ENCODE measurements around the gene RPS14. TPM values are rescaled to one million over a fixed set of nuclear protein-coding genes. Genes with fewer than 3 reads are reported as not detected.

Gene RPS14
- total and polyA plus RNA-seq, 10 of the 15 experiments (the other 5 are each of a cell fraction or from before 2014, with no cell fraction given): 2,295 to 4,047 (median 2,787) TPM

DNA sequence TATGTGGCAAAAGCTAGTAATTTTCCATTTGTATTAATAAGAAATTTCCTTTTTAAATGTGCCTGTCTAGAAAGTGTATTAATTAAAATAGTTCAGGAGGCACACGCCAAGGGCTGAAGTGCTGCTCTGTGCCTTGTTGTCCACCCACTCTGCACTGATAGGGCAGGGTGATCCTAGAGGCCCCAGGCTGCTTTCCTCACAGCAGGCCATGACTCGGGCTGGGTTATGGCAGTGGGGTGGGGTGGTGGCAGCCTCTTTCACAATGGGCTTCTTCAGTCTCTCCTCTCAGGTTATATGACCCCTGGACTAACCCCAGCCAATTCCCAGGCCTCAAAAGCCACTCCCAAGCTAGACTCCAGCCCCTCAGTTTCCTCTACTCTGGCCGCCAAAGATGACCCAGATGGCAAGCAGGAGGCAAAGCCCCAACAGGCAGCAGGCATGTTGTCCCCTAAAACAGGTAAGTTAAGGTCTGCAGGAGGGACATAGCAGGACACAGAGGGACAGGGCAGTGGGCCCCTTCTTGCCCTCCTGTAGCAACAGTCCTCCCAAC, 56.4 kb downstream of the RPS14 start:
- Histone ChIP-seq H3K27ac (ENCODE audit: control insufficient read depth, insufficient read depth) (no peak overlapping the region), H3K4me1 (ENCODE audit: control insufficient read depth, insufficient read depth, low read length) (peaks cover 10% of the 10 kb centered on the region), H3K4me3 (no peak overlapping the region), H2AFZ (ENCODE audit: control insufficient read depth, low read depth, low read length) (no peak overlapping the region), H3K36me3 (ENCODE audit: control insufficient read depth in 2 of 2, insufficient read depth in 2 of 2, low read length in 1 of 2) (peaks cover 43 to 51% of the 10 kb centered on the region in 2 experiments), H3K27me3 (replicated peaks in 1 of 2; ENCODE audit: control insufficient read depth in 2 of 2, insufficient read depth in 2 of 2, low read length in 1 of 2) (no peaks in the 10 kb centered on the region), H3K4me2 (ENCODE audit: control insufficient read depth, insufficient read depth) (no peak overlapping the region), H3K9ac (ENCODE audit: control insufficient read depth, insufficient read depth, low read length) (no peak overlapping the region), H4K20me1 (ENCODE audit: control insufficient read depth, insufficient read depth) (no peaks in the 10 kb centered on the region), H3K79me2 (ENCODE audit: control insufficient read depth, insufficient read depth, low read length) (no peaks in the 10 kb centered on the region), H3K9me3 (replicated peaks; ENCODE audit: control insufficient read depth, insufficient read depth, low read length) (no peaks in the 10 kb centered on the region)
- TF ChIP-seq STAT1 (conservative IDR thresholded peaks at IDR 0.05) (no peak), POLR2AphosphoS5 (IDR thresholded peaks at IDR 0.05; ENCODE audit: low read length) (0 out of 2 replicates have a peak, but pooled peaks have one; percentile 4), BHLHE40 (IDR thresholded peaks at IDR 0.05; ENCODE audit: borderline replicate concordance in 1 of 2, low read depth in 2 of 2, low read length in 1 of 2) (no peak), JUNB (IDR thresholded peaks at IDR 0.05) (no peak), POLR2A (IDR thresholded peaks at IDR 0.05; ENCODE audit: low read depth, low read length) (peak; percentile 65; the same call in 1 of the 2 replicates), SPI1 (IDR thresholded peaks at IDR 0.05; ENCODE audit: borderline replicate concordance, insufficient read depth, low read depth, low read length) (no peak)
- FAIRE-seq (no peak), ATAC-seq (no peak), DNase-seq (ENCODE audit: low read depth, low spot score) (no peak)
- in situ Hi-C loops (cut with MboI): no loop called here
- SMC1A ChIA-PET (ENCODE audit: uncharacterized antibody, unreplicated experiment): interaction anchor here (0.7 to 1.0 kb wide), 2 partner anchors 31 to 43 kb away, joined by 3 read pairs; no protein-coding TSS in a partner anchor
- CTCF ChIA-PET: no interaction called here
- POLR2A ChIA-PET: no interaction called here
- RAD21 ChIA-PET (ENCODE audit: unreplicated experiment): no interaction called here
- 79% methylated on average over 3 of the region's 3 CpGs for WGBS (ENCODE audit: insufficient coverage, insufficient replicate concordance, low lambda C conversion rate, missing lambda C conversion rate)
- intact Hi-C loops (cut with micrococcal nuclease; ENCODE audit: unreplicated experiment): no loop called here
- BruUV-seq (replicated peaks): no TSS peak

DNA sequence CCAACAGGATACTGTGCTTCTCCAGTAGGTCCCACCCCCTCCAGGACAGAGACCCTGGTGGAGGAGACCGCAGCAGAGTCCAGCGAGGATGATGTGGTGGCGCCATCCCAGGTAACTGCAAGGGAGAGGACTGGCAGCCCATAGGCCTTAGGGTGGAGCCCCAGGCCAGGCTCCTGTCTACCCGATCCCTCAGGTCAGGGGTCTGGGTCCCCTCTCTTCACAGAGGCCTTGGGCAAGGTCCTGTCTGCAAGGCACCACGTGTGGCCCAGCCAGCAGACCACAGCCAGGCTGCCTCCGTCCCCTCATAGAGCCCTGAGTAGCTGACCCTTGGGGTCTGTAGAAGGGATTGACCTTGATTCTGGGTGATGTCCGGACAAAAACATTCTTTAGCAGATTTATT, 56.9 kb downstream of the RPS14 start:
- H3K4me3 ChIP-seq: no peak overlapping the region
- H3K4me2 ChIP-seq (ENCODE audit: control insufficient read depth, insufficient read depth): no peak overlapping the region
- H3K9ac ChIP-seq (ENCODE audit: control insufficient read depth, insufficient read depth, low read length): no peak overlapping the region
- H3K27me3 ChIP-seq (replicated peaks in 1 of 2; ENCODE audit: control insufficient read depth in 2 of 2, insufficient read depth in 2 of 2, low read length in 1 of 2): no peaks in the 10 kb centered on the region
- ChIA-PET SMC1A (ENCODE audit: uncharacterized antibody, unreplicated experiment) (interaction anchor here (0.7 to 1.0 kb wide), 2 partner anchors 30 to 44 kb away, joined by 3 read pairs; no protein-coding TSS in a partner anchor), CTCF (no interaction called here), RAD21 (ENCODE audit: unreplicated experiment) (no interaction called here), POLR2A (no interaction called here)
- H3K9me3 ChIP-seq (replicated peaks; ENCODE audit: control insufficient read depth, insufficient read depth, low read length): no peaks in the 10 kb centered on the region
- H2AFZ ChIP-seq (ENCODE audit: control insufficient read depth, low read depth, low read length): no peak overlapping the region
- 98% methylated on average over 6 of the region's 7 CpGs for WGBS (ENCODE audit: insufficient coverage, insufficient replicate concordance, low lambda C conversion rate, missing lambda C conversion rate)
- DNase-seq (ENCODE audit: low read depth, low spot score): no peak
- ATAC-seq: no peak
- FAIRE-seq: no peak
- no peaks in the 10 kb centered on the region for H4K20me1 ChIP-seq (ENCODE audit: control insufficient read depth, insufficient read depth)
- no peaks in the 10 kb centered on the region for H3K79me2 ChIP-seq (ENCODE audit: control insufficient read depth, insufficient read depth, low read length)
- in situ Hi-C loops (cut with MboI) (no loop called here), intact Hi-C loops (cut with micrococcal nuclease; ENCODE audit: unreplicated experiment) (no loop called here)
- H3K36me3 ChIP-seq (ENCODE audit: control insufficient read depth in 2 of 2, insufficient read depth in 2 of 2, low read length in 1 of 2): peaks cover 46 to 55% of the 10 kb centered on the region in 2 experiments
- H3K27ac ChIP-seq (ENCODE audit: control insufficient read depth, insufficient read depth): no peak overlapping the region
- BruUV-seq (replicated peaks): no TSS peak
- H3K4me1 ChIP-seq (ENCODE audit: control insufficient read depth, insufficient read depth, low read length): peaks cover 10% of the 10 kb centered on the region
- TF ChIP-seq, protein P1, sequence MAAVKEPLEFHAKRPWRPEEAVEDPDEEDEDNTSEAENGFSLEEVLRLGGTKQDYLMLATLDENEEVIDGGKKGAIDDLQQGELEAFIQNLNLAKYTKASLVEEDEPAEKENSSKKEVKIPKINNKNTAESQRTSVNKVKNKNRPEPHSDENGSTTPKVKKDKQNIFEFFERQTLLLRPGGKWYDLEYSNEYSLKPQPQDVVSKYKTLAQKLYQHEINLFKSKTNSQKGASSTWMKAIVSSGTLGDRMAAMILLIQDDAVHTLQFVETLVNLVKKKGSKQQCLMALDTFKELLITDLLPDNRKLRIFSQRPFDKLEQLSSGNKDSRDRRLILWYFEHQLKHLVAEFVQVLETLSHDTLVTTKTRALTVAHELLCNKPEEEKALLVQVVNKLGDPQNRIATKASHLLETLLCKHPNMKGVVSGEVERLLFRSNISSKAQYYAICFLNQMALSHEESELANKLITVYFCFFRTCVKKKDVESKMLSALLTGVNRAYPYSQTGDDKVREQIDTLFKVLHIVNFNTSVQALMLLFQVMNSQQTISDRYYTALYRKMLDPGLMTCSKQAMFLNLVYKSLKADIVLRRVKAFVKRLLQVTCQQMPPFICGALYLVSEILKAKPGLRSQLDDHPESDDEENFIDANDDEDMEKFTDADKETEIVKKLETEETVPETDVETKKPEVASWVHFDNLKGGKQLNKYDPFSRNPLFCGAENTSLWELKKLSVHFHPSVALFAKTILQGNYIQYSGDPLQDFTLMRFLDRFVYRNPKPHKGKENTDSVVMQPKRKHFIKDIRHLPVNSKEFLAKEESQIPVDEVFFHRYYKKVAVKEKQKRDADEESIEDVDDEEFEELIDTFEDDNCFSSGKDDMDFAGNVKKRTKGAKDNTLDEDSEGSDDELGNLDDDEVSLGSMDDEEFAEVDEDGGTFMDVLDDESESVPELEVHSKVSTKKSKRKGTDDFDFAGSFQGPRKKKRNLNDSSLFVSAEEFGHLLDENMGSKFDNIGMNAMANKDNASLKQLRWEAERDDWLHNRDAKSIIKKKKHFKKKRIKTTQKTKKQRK (IDR thresholded peaks at IDR 0.05; ENCODE audit: low read depth, low read length): no peak
- TF ChIP-seq, protein P2, sequence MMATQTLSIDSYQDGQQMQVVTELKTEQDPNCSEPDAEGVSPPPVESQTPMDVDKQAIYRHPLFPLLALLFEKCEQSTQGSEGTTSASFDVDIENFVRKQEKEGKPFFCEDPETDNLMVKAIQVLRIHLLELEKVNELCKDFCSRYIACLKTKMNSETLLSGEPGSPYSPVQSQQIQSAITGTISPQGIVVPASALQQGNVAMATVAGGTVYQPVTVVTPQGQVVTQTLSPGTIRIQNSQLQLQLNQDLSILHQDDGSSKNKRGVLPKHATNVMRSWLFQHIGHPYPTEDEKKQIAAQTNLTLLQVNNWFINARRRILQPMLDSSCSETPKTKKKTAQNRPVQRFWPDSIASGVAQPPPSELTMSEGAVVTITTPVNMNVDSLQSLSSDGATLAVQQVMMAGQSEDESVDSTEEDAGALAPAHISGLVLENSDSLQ (IDR thresholded peaks at IDR 0.05): no peak
- no peak for TF ChIP-seq POLR2AphosphoS5 (IDR thresholded peaks at IDR 0.05; ENCODE audit: low read length)
- TF ChIP-seq, protein P3, sequence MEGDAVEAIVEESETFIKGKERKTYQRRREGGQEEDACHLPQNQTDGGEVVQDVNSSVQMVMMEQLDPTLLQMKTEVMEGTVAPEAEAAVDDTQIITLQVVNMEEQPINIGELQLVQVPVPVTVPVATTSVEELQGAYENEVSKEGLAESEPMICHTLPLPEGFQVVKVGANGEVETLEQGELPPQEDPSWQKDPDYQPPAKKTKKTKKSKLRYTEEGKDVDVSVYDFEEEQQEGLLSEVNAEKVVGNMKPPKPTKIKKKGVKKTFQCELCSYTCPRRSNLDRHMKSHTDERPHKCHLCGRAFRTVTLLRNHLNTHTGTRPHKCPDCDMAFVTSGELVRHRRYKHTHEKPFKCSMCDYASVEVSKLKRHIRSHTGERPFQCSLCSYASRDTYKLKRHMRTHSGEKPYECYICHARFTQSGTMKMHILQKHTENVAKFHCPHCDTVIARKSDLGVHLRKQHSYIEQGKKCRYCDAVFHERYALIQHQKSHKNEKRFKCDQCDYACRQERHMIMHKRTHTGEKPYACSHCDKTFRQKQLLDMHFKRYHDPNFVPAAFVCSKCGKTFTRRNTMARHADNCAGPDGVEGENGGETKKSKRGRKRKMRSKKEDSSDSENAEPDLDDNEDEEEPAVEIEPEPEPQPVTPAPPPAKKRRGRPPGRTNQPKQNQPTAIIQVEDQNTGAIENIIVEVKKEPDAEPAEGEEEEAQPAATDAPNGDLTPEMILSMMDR (IDR thresholded peaks at IDR 0.05 in 2 of 3, conservative IDR thresholded peaks at IDR 0.05 in 1 of 3; ENCODE audit: control insufficient read depth in 2 of 3, extremely low read depth in 1 of 3, insufficient read depth in 1 of 3, low read depth in 3 of 3, low read length in 3 of 3): no peak
- no peak for TF ChIP-seq TCF3 (IDR thresholded peaks at IDR 0.05; ENCODE audit: borderline replicate concordance, insufficient read depth, low read depth, low read length)
- no peak for TF ChIP-seq CHD1 (IDR thresholded peaks at IDR 0.05; ENCODE audit: low read depth, low read length)

All from GM12878 (cell line).